Stomach (tissue), 4 donors: ENCODE results near the gene TEDC2.

ENCODE experiments used
- POLR2A ChIP-seq, 4 donors: fragments of 450-650 bp; IDR thresholded peaks; one replicate each; pipeline ENCODE4 v1.6.1; 2016; ENCODE audit warnings: antibody characterized with exemption in 4 of 4, control low read depth in 2 of 4, mild to moderate bottlenecking in 1 of 4, moderate library complexity in 1 of 4
- POLR2AphosphoS5 ChIP-seq, 3 donors: sonication (generic); formaldehyde crosslinking; IDR thresholded peaks; one replicate each; pipeline ENCODE4 v1.6.1; 2016; ENCODE audit warnings: antibody characterized with exemption in 3 of 3
- TF ChIP-seq, protein P1 (sequence below), 7 experiments: fragments of 450-650 bp in 4 of 7; fragments of 200-600 bp in 3 of 7; sonication (generic) in 3 of 7; IDR thresholded peaks; one replicate each; pipeline ENCODE4 v1.5.1; 2016 to 2019; ENCODE audit warnings: antibody characterized with exemption in 7 of 7, control low read depth in 2 of 7, mild to moderate bottlenecking in 1 of 7

GRCh38 chr16:2499890-2500429, 40.1 kb downstream of the TEDC2 start:
- TF ChIP-seq POLR2A (IDR thresholded peaks at IDR 0.05) = no peak
- TF ChIP-seq, protein P1, sequence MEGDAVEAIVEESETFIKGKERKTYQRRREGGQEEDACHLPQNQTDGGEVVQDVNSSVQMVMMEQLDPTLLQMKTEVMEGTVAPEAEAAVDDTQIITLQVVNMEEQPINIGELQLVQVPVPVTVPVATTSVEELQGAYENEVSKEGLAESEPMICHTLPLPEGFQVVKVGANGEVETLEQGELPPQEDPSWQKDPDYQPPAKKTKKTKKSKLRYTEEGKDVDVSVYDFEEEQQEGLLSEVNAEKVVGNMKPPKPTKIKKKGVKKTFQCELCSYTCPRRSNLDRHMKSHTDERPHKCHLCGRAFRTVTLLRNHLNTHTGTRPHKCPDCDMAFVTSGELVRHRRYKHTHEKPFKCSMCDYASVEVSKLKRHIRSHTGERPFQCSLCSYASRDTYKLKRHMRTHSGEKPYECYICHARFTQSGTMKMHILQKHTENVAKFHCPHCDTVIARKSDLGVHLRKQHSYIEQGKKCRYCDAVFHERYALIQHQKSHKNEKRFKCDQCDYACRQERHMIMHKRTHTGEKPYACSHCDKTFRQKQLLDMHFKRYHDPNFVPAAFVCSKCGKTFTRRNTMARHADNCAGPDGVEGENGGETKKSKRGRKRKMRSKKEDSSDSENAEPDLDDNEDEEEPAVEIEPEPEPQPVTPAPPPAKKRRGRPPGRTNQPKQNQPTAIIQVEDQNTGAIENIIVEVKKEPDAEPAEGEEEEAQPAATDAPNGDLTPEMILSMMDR (IDR thresholded peaks at IDR 0.05) = no peak
- no peak for TF ChIP-seq POLR2AphosphoS5 (IDR thresholded peaks at IDR 0.05)
